Suprapubic skin (tissue), 3 donors: ENCODE results near the gene GMPS.

Experiments used
- CTCF ChIP-seq, 2 donors: fragments of 200-600 bp in 1 of 2; fragments of 450-650 bp in 1 of 2; sonication (generic) in 1 of 2; IDR thresholded peaks; one replicate each; pipeline ENCODE4 v1.5.1; 2016 to 2019; ENCODE audit warnings: antibody characterized with exemption in 2 of 2, mild to moderate bottlenecking in 1 of 2, moderate library complexity in 1 of 2
- EP300 ChIP-seq: sonication (generic); formaldehyde crosslinking; IDR thresholded peaks from one replicate; pipeline ENCODE4 v1.6.1; 2017; ENCODE audit warnings: antibody characterized with exemption
- POLR2A ChIP-seq, 2 donors: fragments of 450-650 bp; IDR thresholded peaks; one replicate each; pipeline ENCODE4 v1.6.1; 2017; ENCODE audit warnings: antibody characterized with exemption in 2 of 2, mild to moderate bottlenecking in 2 of 2, moderate library complexity in 2 of 2

- TF ChIP-seq CTCF (IDR thresholded peaks at IDR 0.05) (no peak), EP300 (no peak), POLR2A (IDR thresholded peaks at IDR 0.05) (no peak)
Measured at GRCh38 chr3:155846119-155846518, 24.3 kb upstream of the GMPS start.
